Pancreas (tissue), 10 donors: Measurements from ENCODE around the gene CEACAM21. TPM values are rescaled to one million over a fixed set of nuclear protein-coding genes. Genes with fewer than 3 reads are reported as not detected.

Experiments
- ATAC-seq, 4 donors: fragments of 200-7000 bp; cut with Tn5 transposase; one replicate each; pipeline versions ENCODE4 v1.8.0 to v1.9.1; 2020; ENCODE audit warnings: mild to moderate bottlenecking in 4 of 4, moderate library complexity in 4 of 4
- DNase-seq, 6 donors: peaks; one replicate each; pipeline ENCODE4 v3.0.0-alpha.2; 2020
- FAIRE-seq: peaks from 2 replicates; lab custom pipeline; 2012; peaks lifted over from hg19 to GRCh38; lab: Jason Lieb, UNC
- H3K27ac ChIP-seq, 4 donors: fragments of 200-600 bp; sonication (generic); 1 replicate in 3 of 4; 2 replicates in 1 of 4; pipeline versions ENCODE4 v1.5.0 to v1.8.0; 2020
- H3K27me3 ChIP-seq, 4 donors: fragments of 200-600 bp; one replicate each; pipeline ENCODE4 v1.8.0; 2021
- H3K36me3 ChIP-seq, 3 donors: fragments of 200-600 bp; sonication (generic) in 1 of 3; one replicate each; pipeline versions ENCODE4 v1.5.0 to v1.8.0; 2020 to 2021
- H3K4me1 ChIP-seq, 3 donors: fragments of 200-600 bp; one replicate each; pipeline ENCODE4 v1.8.0; 2021
- H3K4me3 ChIP-seq, 4 donors: fragments of 200-600 bp; sonication (generic) in 2 of 4; one replicate each; pipeline versions ENCODE4 v1.5.0 to v1.8.0; 2020 to 2021
- H3K9me3 ChIP-seq, 4 donors: fragments of 200-600 bp; one replicate each; pipeline ENCODE4 v1.8.0; 2021
- CTCF ChIP-seq, 4 donors: fragments of 200-600 bp; sonication (generic) in 3 of 4; IDR thresholded peaks; one replicate each; pipeline versions ENCODE4 v1.5.0 to v1.8.0; 2021; ENCODE audit warnings: antibody characterized with exemption in 4 of 4
- WGBS, 2 donors: extraction: QIAGEN DNeasy Blood & Tissue Kit; methylation state at CpG; one replicate each; pipeline ENCODE4 v1.1.7; 2013; 5-methylcytosine and 5-hydroxymethylcytosine counted together
- intact Hi-C, 3 donors: fragments of 100-400 bp; cut with DNase I; formaldehyde crosslinking; loops; one replicate each; pipeline versions ENCODE4 v1.11.1 to v1.14.2; 2022
- polyA plus RNA-seq, 2 donors: library from polyadenylated mRNA; stranded (reverse); fragments of 200-250 nt; gene quantifications; one replicate each; pipeline ENCODE4 v1.2.3, GENCODE V29; 2013
- total RNA-seq, 6 donors: library from RNA; stranded (reverse); fragmentation: NEBNext Ultra II Directional in 4 of 6; extraction: Animal tissue kit (Norgen Biotek cat#: 25700) in 4 of 6; gene quantifications; one replicate each; pipeline versions ENCODE4 v1.2.1 to v1.2.4, GENCODE V29; 2021 to 2023
- donor health status: healthy with polysubstance abuse.
- donor health status: DM: no; HTN: no; CAD: no; lungs with moderate emphysema.
- donor health status: DM: no; HTN: no; CAD: no.
- donor health status: control.
- donor health status: control.
- donor health status: Bipolar disorder and iron deficiency.
- donor health status: DM: yes; HTN: yes; CAD: no.
- donor health status: DM: no; HTN: no; CAD: no.
- donor health status: DM: no; HTN: no; CAD: no.
- donor health status: DM: yes; HTN: yes; CAD: no.

The CEACAM21 gene
- total and polyA plus RNA-seq, 8 donors, result 0.09 to 1.2 (median 0.53) TPM; not detected in 2

- Histone ChIP-seq H3K27ac (no peak overlapping the region), H3K4me1 (no peaks in the 10 kb centered on the region), H3K27me3 (no peaks in the 10 kb centered on the region), H3K9me3 (no peaks in the 10 kb centered on the region), H3K4me3 (no peak overlapping the region), H3K36me3 (no peaks in the 10 kb centered on the region)
- TF ChIP-seq CTCF (IDR thresholded peaks at IDR 0.05), result no peak
- no peak for ATAC-seq
- intact Hi-C loops, result no loop called here
- FAIRE-seq, result no peak
- no peak for DNase-seq
- WGBS, 2 donors, result 61 to 68% methylated on average over 7 of the region's 7 CpGs
These were observed 48.5 kb downstream of the CEACAM21 start for GRCh38 chr19:41624515-41624914.

DNA sequence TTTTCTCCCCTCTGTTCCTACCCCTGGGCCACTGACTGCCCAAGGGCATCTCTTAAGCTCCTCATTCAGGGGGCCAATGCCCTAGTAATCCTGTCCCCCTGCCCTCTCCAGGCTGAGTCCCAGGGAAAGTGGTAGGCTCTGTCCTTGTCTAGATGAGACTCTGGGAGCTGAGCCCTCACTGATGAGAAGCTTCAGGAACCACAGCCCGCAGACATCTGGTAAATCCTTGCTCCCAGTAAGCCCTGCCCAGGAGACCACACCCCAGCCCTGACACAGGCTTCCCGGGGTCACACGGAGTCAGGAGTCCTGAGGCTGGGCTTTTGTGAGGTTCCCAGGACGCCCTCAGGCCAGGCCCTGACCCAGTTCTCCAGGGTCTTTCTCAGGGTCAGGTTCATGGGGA, 49.0 kb downstream of the CEACAM21 start:
- whole genome bisulfite sequencing, 2 donors, result 44 to 61% methylated on average over 4 of the region's 4 CpGs
- no peak for TF ChIP-seq CTCF (IDR thresholded peaks at IDR 0.05)

DNA sequence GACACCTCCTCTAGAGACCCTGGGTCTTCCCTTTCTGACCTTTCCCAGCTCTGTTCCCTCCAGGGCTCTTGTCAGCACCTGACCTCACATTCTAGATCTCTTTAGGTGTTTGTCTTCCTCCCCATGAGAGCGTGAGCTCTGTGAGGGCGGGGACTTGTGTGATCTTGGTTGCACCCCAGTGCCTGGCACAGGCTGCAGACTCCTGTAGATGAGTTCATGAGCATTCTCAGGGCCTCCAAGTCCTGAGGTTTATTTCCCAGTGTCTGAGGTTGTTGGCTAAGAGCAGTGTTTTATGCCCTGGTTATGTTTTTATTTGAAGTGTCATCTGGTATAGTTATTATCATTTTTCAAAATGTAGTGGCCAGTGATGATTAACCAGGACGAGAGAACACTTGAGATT, 50.3 kb downstream of the CEACAM21 start:
- no peak for FAIRE-seq
- no peak for DNase-seq
- H3K4me3 ChIP-seq, result peak overlapping the region in 1 of 4 donors; percentile 24
- no peaks in the 10 kb centered on the region for H3K9me3 ChIP-seq
- H3K4me1 ChIP-seq, result no peaks in the 10 kb centered on the region
- no peaks in the 10 kb centered on the region for H3K27me3 ChIP-seq
- no peaks in the 10 kb centered on the region for H3K36me3 ChIP-seq
- peak in 1 of 4 donors; percentile 41 for ATAC-seq
- WGBS, 2 donors, result 23 to 26% methylated on average over 3 of the region's 3 CpGs
- no peak overlapping the region for H3K27ac ChIP-seq
- intact Hi-C loops, result no loop called here
- TF ChIP-seq CTCF (IDR thresholded peaks at IDR 0.05), result no peak

More for the DNA sequence above, 49.0 kb downstream of the CEACAM21 start:
- ATAC-seq (no peak), FAIRE-seq (no peak), DNase-seq (no peak)
- intact Hi-C loops, result no loop called here
- Histone ChIP-seq H3K9me3 (no peaks in the 10 kb centered on the region), H3K27ac (no peak overlapping the region), H3K4me1 (no peaks in the 10 kb centered on the region), H3K36me3 (no peaks in the 10 kb centered on the region), H3K4me3 (no peak overlapping the region), H3K27me3 (no peaks in the 10 kb centered on the region)

DNA sequence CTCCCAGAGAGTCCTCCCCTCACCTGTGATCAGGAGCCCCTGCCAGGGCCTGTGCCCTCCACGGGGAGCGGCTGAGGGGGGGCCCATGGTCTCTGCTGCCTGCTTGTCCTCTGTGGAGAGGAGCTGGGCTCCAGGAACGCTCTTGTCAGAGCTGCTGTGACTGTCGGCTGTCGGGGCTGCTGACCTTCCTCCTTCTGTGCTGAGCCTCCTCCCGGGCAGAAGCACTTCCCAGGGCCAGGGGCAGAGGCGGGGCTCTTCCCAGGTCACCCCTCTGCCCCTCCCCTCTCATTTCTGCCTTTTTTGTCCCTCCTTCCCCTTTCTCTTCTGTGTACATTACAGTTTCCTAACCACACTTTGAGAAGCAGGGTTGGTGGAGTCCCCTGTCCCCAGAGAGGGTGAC, 50.9 kb downstream of the CEACAM21 start, which contains the start of gene CEACAM4:
Gene CEACAM4 (minus strand): TSS at position 198 of the 400 bp plus-strand sequence. CDS start 111 bp downstream, at position 87.
- DNase-seq (peak in 2 of 6 donors; percentile 38 to 58), ATAC-seq (peak in 3 of 4 donors; percentile 50 to 87 (median 66)), FAIRE-seq (no peak)
- no peaks in the 10 kb centered on the region for H3K4me1 ChIP-seq
- H3K27me3 ChIP-seq, result no peaks in the 10 kb centered on the region
- H3K9me3 ChIP-seq, result no peaks in the 10 kb centered on the region
- TF ChIP-seq CTCF (IDR thresholded peaks at IDR 0.05), result no peak
- H3K36me3 ChIP-seq, result no peaks in the 10 kb centered on the region
- peak within 1 kb of the TSS in 1 of 4 donors; percentile 24 for H3K4me3 ChIP-seq
- intact Hi-C loops, result no loop called here
- 11 to 16% methylated on average over 6 to 7 of the region's 7 CpGs for WGBS, 2 donors
- peak within 1 kb of the TSS in 1 of 4 donors; percentile 42 for H3K27ac ChIP-seq

GRCh38 chr19:41627966-41628675, 52.2 kb downstream of the CEACAM21 start:
- Histone ChIP-seq H3K4me3 (no peak overlapping the region), H3K4me1 (no peaks in the 10 kb centered on the region), H3K27me3 (no peaks in the 10 kb centered on the region), H3K27ac (no peak overlapping the region), H3K9me3 (no peaks in the 10 kb centered on the region), H3K36me3 (no peaks in the 10 kb centered on the region)
- 46 to 58% methylated on average over 8 of the region's 8 CpGs for WGBS, 2 donors
- ATAC-seq (no peak), DNase-seq (no peak), FAIRE-seq (no peak)
- intact Hi-C loops, result no loop called here
- TF ChIP-seq CTCF (IDR thresholded peaks at IDR 0.05), result no peak
